Heart right ventricle (tissue), 16 donors: ENCODE measurements around the gene MPC1. TPM values are rescaled to one million over a fixed set of nuclear protein-coding genes. Genes with fewer than 3 reads are reported as not detected.
"Not testable (repeated sequence)": the region's sequence is repeated elsewhere in the genome, so short reads cannot be mapped to it uniquely, and the experiment has no call there.

Experiments
- ATAC-seq, 8 donors: fragments of 200-7000 bp; cut with Tn5 transposase; one replicate each; pipeline ENCODE4 v1.9.1; 2020; ENCODE audit warnings: mild to moderate bottlenecking in 8 of 8, moderate library complexity in 8 of 8, moderate number of reproducible peaks in 1 of 8
- DNase-seq, 2 donors: peaks; one replicate each; pipeline ENCODE4 v3.0.0-alpha.2; 2020
- H3K27ac ChIP-seq, 10 donors: fragments of 200-600 bp; sonication (generic) in 2 of 10; one replicate each; pipeline versions ENCODE4 v1.5.0 to v1.8.0; 2020 to 2022; ENCODE audit warnings: mild to moderate bottlenecking in 3 of 10
- H3K27me3 ChIP-seq, 7 donors: fragments of 200-600 bp; one replicate each; pipeline ENCODE4 v1.8.0; 2021 to 2022; ENCODE audit warnings: mild to moderate bottlenecking in 2 of 7
- H3K36me3 ChIP-seq, 9 donors: fragments of 200-600 bp; sonication (generic) in 1 of 9; one replicate each; pipeline versions ENCODE4 v1.5.0 to v1.8.0; 2020 to 2022; ENCODE audit warnings: mild to moderate bottlenecking in 2 of 9
- H3K4me1 ChIP-seq, 9 donors: fragments of 200-600 bp; sonication (generic) in 1 of 9; one replicate each; pipeline versions ENCODE4 v1.5.0 to v1.8.0; 2020 to 2022; ENCODE audit warnings: mild to moderate bottlenecking in 4 of 9
- H3K4me3 ChIP-seq, 10 donors: fragments of 200-600 bp; sonication (generic) in 2 of 10; one replicate each; pipeline versions ENCODE4 v1.5.0 to v1.8.0; 2020 to 2022; ENCODE audit warnings: mild to moderate bottlenecking in 7 of 10, moderate library complexity in 2 of 10
- H3K9me3 ChIP-seq, 11 donors: fragments of 200-600 bp in 10 of 11; sonication (generic) in 2 of 11; one replicate each; pipeline versions ENCODE4 v1.5.0 to v1.8.0; 2013 to 2022; ENCODE audit warnings: mild to moderate bottlenecking in 2 of 11, control low read depth in 1 of 11, moderate library complexity in 1 of 11
- CTCF ChIP-seq, 9 donors: fragments of 200-600 bp; sonication (generic) in 2 of 9; IDR thresholded peaks; one replicate each; pipeline versions ENCODE4 v1.5.0 to v1.8.0; 2021 to 2022; ENCODE audit warnings: antibody characterized with exemption in 9 of 9, mild to moderate bottlenecking in 5 of 9, moderate library complexity in 1 of 9
- WGBS, 2 donors: extraction: QIAGEN DNeasy Blood & Tissue Kit; methylation state at CpG; one replicate each; pipeline ENCODE4 v1.1.7; 2013; ENCODE audit warnings: inconsistent platforms in 1 of 2; 5-methylcytosine and 5-hydroxymethylcytosine counted together
- intact Hi-C, 10 donors: fragments of 100-400 bp; cut with DNase I; formaldehyde crosslinking; loops; one replicate each; pipeline versions ENCODE4 v1.11.1 to v1.14.2; 2022
- polyA plus RNA-seq, 2 donors: library from polyadenylated mRNA; stranded (reverse); fragments of 200-250 nt; gene quantifications; one replicate each; pipeline ENCODE4 v1.2.3, GENCODE V29; 2013
- total RNA-seq, 10 donors: library from RNA; stranded (reverse); fragmentation: NEBNext Ultra II Directional in 3 of 10; extraction: Animal tissue kit (Norgen Biotek cat#: 25700) in 3 of 10; gene quantifications; one replicate each; pipeline versions ENCODE4 v1.2.1 to v1.2.4, GENCODE V29; 2021 to 2023
- donor health status: Arrhythmogenic right ventricular cardiomyopathy.
- donor health status: ischemic (EF 13 %, LVEDD 7.1; RV severe dilation, severe dysfunction).
- donor health status: healthy with polysubstance abuse.
- donor health status: DM: no; HTN: yes; CAD: no.
- donor health status: DM: no; HTN: no; CAD: no.
- donor health status: ischemic (EF 25% LVEDD 6.9; RV normal size, moderate dysfunction).
- donor health status: ischemic (EF 25% LVEDD 5.7; RV mildly dilated, moderate dysfunction).
- donor health status: healthy.
- donor health status: DM: yes; HTN: yes; CAD: no.
- donor health status: Ischemic cardiomyopathy.
- donor health status: ischemic (EF 35%, LVEDD 5.7; RV mildly dilated, moderate dysfunction).
- donor health status: nonischemic (EF 11% LVEDD 7.7; RV severe dilation, severe dysfunction).
- donor health status: DM: yes; HTN: yes; CAD: no.
- donor health status: PGD.
- donor health status: ischemic (EF 29% LVEDD 5.4; RV normal size, mild dysfunction).
- donor health status: nonischemic (EF 23%, LVEDD 6.1; RV moderate dilation, normal function).

Gene MPC1
- total and polyA plus RNA-seq, 12 donors = 276 to 736 (median 555) TPM

- Histone ChIP-seq H3K27ac (no peak overlapping the region), H3K36me3 (no peaks in the 10 kb centered on the region), H3K9me3 (peaks cover 0 to 4% (median 0%) of the 10 kb centered on the region in 11 donors), H3K4me3 (no peak overlapping the region), H3K27me3 (peaks cover 0 to 33% (median 9%) of the 10 kb centered on the region in 7 donors), H3K4me1 (no peaks in the 10 kb centered on the region)
- intact Hi-C loops = loop anchor here in 3 of 10 donors (5.0 to 10.0 kb wide), 3 partner anchors 81 to 241 kb away; no protein-coding TSS in a partner anchor
- DNase-seq (no peak), ATAC-seq (no peak)
- TF ChIP-seq CTCF (IDR thresholded peaks at IDR 0.05) = no peak
- 25 to 34% methylated on average over 6 of the region's 6 CpGs for WGBS, 2 donors
Measured at GRCh38 chr6:166395351-166395750, 12.6 kb upstream of the MPC1 start.

- intact Hi-C loops = loop anchor here in 2 of 10 donors (10.0 kb wide), 2 partner anchors 79 to 239 kb away; no protein-coding TSS in a partner anchor
- no peak for ATAC-seq
- TF ChIP-seq CTCF (IDR thresholded peaks at IDR 0.05) = no peak
- no peak for DNase-seq
- WGBS, 2 donors = 72 to 75% methylated on average over 10 of the region's 10 CpGs
- no peak overlapping the region for H3K4me3 ChIP-seq
- no peaks in the 10 kb centered on the region for H3K36me3 ChIP-seq
- H3K27ac ChIP-seq = no peak overlapping the region
- peaks cover 0 to 33% (median 9%) of the 10 kb centered on the region in 7 donors for H3K27me3 ChIP-seq
- H3K4me1 ChIP-seq = no peaks in the 10 kb centered on the region
- peaks cover 0 to 4% (median 0%) of the 10 kb centered on the region in 11 donors for H3K9me3 ChIP-seq
Measured at GRCh38 chr6:166394036-166394892, 11.5 kb upstream of the MPC1 start.

GRCh38 chr6:166393535-166393823 lies 10.7 kb upstream of the MPC1 start:
- WGBS, 2 donors = 71 to 72% methylated on average over 27 of the region's 27 CpGs
- intact Hi-C loops = loop anchor here in 2 of 10 donors (10.0 kb wide), 2 partner anchors 79 to 239 kb away; no protein-coding TSS in a partner anchor
- no peak for DNase-seq

GRCh38 chr6:166392755-166393534 lies 10.2 kb upstream of the MPC1 start:
- H3K9me3 ChIP-seq, DNase-seq, H3K4me1 ChIP-seq, H3K27ac ChIP-seq, H3K4me3 ChIP-seq, H3K36me3 ChIP-seq, ATAC-seq: not testable (repeated sequence)
- 70 to 74% methylated on average over 25 to 30 of the region's 30 CpGs for WGBS, 2 donors
- intact Hi-C loops = loop anchor here in 2 of 10 donors (10.0 kb wide), 2 partner anchors 78 to 238 kb away; no protein-coding TSS in a partner anchor
- H3K27me3 ChIP-seq = peaks cover 0 to 33% (median 9%) of the 10 kb centered on the region in 7 donors

More at GRCh38 chr6:166393535-166393823, 10.7 kb upstream of the MPC1 start:
- Histone ChIP-seq H3K4me1 (no peaks in the 10 kb centered on the region), H3K4me3 (no peak overlapping the region), H3K27me3 (peaks cover 0 to 33% (median 9%) of the 10 kb centered on the region in 7 donors), H3K27ac (no peak overlapping the region), H3K36me3 (no peaks in the 10 kb centered on the region), H3K9me3 (peaks cover 0 to 4% (median 0%) of the 10 kb centered on the region in 11 donors)
- no peak for ATAC-seq
- TF ChIP-seq CTCF (IDR thresholded peaks at IDR 0.05) = no peak
